HCT116 (cell line): ENCODE measurements around the gene GOLGA2. TPM values are rescaled to one million over a fixed set of nuclear protein-coding genes. Genes with fewer than 3 reads are reported as not detected.

ENCODE experiments used
- ATAC-seq: fragments of 200-7000 bp; cut with Tn5 transposase; 2 replicates; pipeline ENCODE4 v1.9.1; 2020; ENCODE audit warnings: mild to moderate bottlenecking, moderate library complexity
- BruUV-seq: library from RNA; stranded (reverse); fragments of 400-500 nt; replicated peaks from 2 replicates; lab custom pipeline; 2021; lab: Mats Ljungman, UMichigan
- CTCF ChIA-PET: fragments of 300-600 bp; sonication (Branson Sonifier 250); formaldehyde crosslinking; loops from one replicate; lab custom pipeline; 2021; ENCODE audit warnings: antibody characterized with exemption; lab: Charles Lee
- POLR2A ChIA-PET: fragments of 300-600, 350-600 bp; sonication (Branson Sonifier 250); formaldehyde crosslinking; loops from one replicate; lab custom pipeline; 2021; ENCODE audit warnings: antibody characterized with exemption; lab: Charles Lee
- RAD21 ChIA-PET, 2 experiments: fragments of 300-600 bp; sonication (Branson Sonifier 250); formaldehyde crosslinking; loops; one replicate each; lab custom pipeline; 2023; ENCODE audit warnings: low total read pairs in 2 of 2; ENCODE audit not compliant: uncharacterized antibody in 2 of 2, unreplicated experiment in 2 of 2, low non-redundant PET in 1 of 2; lab: Charles Lee
- DNase-seq: peaks from one replicate; pipeline ENCODE4 v3.0.0-alpha.2; 2010; ENCODE audit warnings: low read depth, low spot score
- H2AFZ ChIP-seq: fragments of 200-600 bp; shearing (Covaris generic), sonication (generic); 2 replicates; pipeline ENCODE4 v1.6.1; 2017; ENCODE audit warnings: low read depth, mixed run types, mixed read lengths, antibody characterized with exemption, low read length; ENCODE audit not compliant: poor library complexity, severe bottlenecking
- H3K27ac ChIP-seq: 2 replicates; pipeline ENCODE4 v1.5.1; 2012; ENCODE audit warnings: low read depth, low read length
- H3K27me3 ChIP-seq: fragments of 200-600 bp; sonication (generic); 2 replicates; pipeline ENCODE4 v1.6.1; 2016; ENCODE audit warnings: mixed run types, low read length, mixed read lengths; ENCODE audit not compliant: insufficient read depth
- H3K36me3 ChIP-seq, 2 experiments: fragments of 200-500 bp in 1 of 2; fragments of 200-600 bp in 1 of 2; sonication (Bioruptor generic) in 1 of 2; sonication (generic) in 1 of 2; 2 replicates each; pipeline versions ENCODE4 v1.5.1 to v1.6.1; 2014 to 2016; ENCODE audit warnings: low read length in 2 of 2, inconsistent platforms in 1 of 2, mixed read lengths in 1 of 2, mixed run types in 1 of 2; ENCODE audit not compliant: insufficient read depth in 2 of 2, control insufficient read depth in 1 of 2
- H3K4me1 ChIP-seq, 2 experiments: fragments of 200-600 bp in 1 of 2; sonication (generic) in 1 of 2; 2 replicates each; pipeline versions ENCODE4 v1.5.1 to v1.6.1; 2012 to 2017; ENCODE audit warnings: low read length in 2 of 2, inconsistent platforms in 1 of 2, mild to moderate bottlenecking in 1 of 2, mixed read lengths in 1 of 2, mixed run types in 1 of 2, moderate library complexity in 1 of 2; ENCODE audit not compliant: insufficient read depth in 2 of 2, control insufficient read depth in 1 of 2
- H3K4me2 ChIP-seq: fragments of 200-600 bp; sonication (generic); 2 replicates; pipeline ENCODE4 v1.6.1; 2017; ENCODE audit warnings: mixed run types, low read length, mixed read lengths
- H3K4me3 ChIP-seq, 2 experiments: fragments of 200-600 bp in 1 of 2; sonication (generic) in 1 of 2; replicated peaks in 1 of 2; 2 replicates each; pipeline ENCODE4 v1.5.1; 2011 to 2016; ENCODE audit warnings: low read length in 2 of 2, control low read depth in 1 of 2, low read depth in 1 of 2, mild to moderate bottlenecking in 1 of 2, mixed read lengths in 1 of 2, mixed run types in 1 of 2
- H3K79me2 ChIP-seq: fragments of 200-600 bp; sonication (generic); 2 replicates; pipeline ENCODE4 v1.6.1; 2017; ENCODE audit warnings: mild to moderate bottlenecking, mixed run types, low read length, moderate library complexity, mixed read lengths; ENCODE audit not compliant: insufficient read depth
- H3K9ac ChIP-seq: fragments of 200-600 bp; sonication (generic); 2 replicates; pipeline ENCODE4 v1.6.1; 2016; ENCODE audit warnings: low read length, mixed read lengths
- H3K9me2 ChIP-seq: fragments of 200-600 bp; sonication (generic), shearing (Covaris generic); 2 replicates; pipeline ENCODE4 v1.6.1; 2017; ENCODE audit warnings: mixed run types, mild to moderate bottlenecking, moderate library complexity; ENCODE audit not compliant: insufficient read depth
- H3K9me3 ChIP-seq, 2 experiments: fragments of 200-500 bp in 1 of 2; fragments of 200-600 bp in 1 of 2; sonication (Bioruptor generic) in 1 of 2; sonication (generic) in 1 of 2; 2 replicates each; pipeline ENCODE4 v1.6.1; 2014 to 2017; ENCODE audit warnings: low read length in 2 of 2, mixed read lengths in 2 of 2, inconsistent platforms in 1 of 2, low read depth in 1 of 2, mild to moderate bottlenecking in 1 of 2, mixed run types in 1 of 2, moderate library complexity in 1 of 2; ENCODE audit not compliant: control insufficient read depth in 1 of 2, insufficient read depth in 1 of 2
- H4K20me1 ChIP-seq: fragments of 200-600 bp; sonication (generic), shearing (Covaris generic); 2 replicates; pipeline ENCODE4 v1.6.1; 2017; ENCODE audit warnings: mixed run types, mild to moderate bottlenecking, moderate library complexity; ENCODE audit not compliant: insufficient read depth
- CEBPB ChIP-seq: IDR thresholded peaks from 2 replicates; pipeline ENCODE4 v1.6.1; 2012; ENCODE audit warnings: low read depth
- EZH2 ChIP-seq: fragments of 200-600 bp; sonication (generic); IDR thresholded peaks from 2 replicates; pipeline ENCODE4 v1.6.1; 2017; ENCODE audit warnings: antibody characterized with exemption, mixed run types
- EZH2phosphoT487 ChIP-seq: fragments of 200-600 bp; IDR thresholded peaks from 2 replicates; pipeline ENCODE4 v1.6.1; 2018; ENCODE audit warnings: antibody characterized with exemption, borderline replicate concordance
- MAX ChIP-seq: IDR thresholded peaks from 2 replicates; pipeline ENCODE4 v1.6.1; 2012
- RAD21 ChIP-seq: IDR thresholded peaks from 2 replicates; pipeline ENCODE4 v1.6.1; 2012; ENCODE audit warnings: low read depth, mild to moderate bottlenecking
- REST ChIP-seq: IDR thresholded peaks from 2 replicates; pipeline ENCODE4 v1.6.1; 2012; ENCODE audit warnings: low read depth
- SP1 ChIP-seq: IDR thresholded peaks from 2 replicates; pipeline ENCODE4 v1.6.1; 2012; ENCODE audit warnings: low read depth
- SRF ChIP-seq: IDR thresholded peaks from 2 replicates; pipeline ENCODE4 v1.6.1; 2012; ENCODE audit warnings: low read depth
- YY1 ChIP-seq: IDR thresholded peaks from 2 replicates; pipeline ENCODE4 v1.6.1; 2011; ENCODE audit warnings: low read length, low read depth, moderate library complexity, mild to moderate bottlenecking; ENCODE audit not compliant: insufficient replicate concordance; ENCODE audit errors: extremely low read depth
- ZBTB33 ChIP-seq: IDR thresholded peaks from 2 replicates; pipeline ENCODE4 v1.6.1; 2011; ENCODE audit warnings: mild to moderate bottlenecking, low read length, moderate library complexity; ENCODE audit not compliant: insufficient replicate concordance; ENCODE audit errors: extremely low read depth
- ZNF274 ChIP-seq: fragments of 200-500 bp; sonication (Bioruptor generic); IDR thresholded peaks from 2 replicates; pipeline ENCODE4 v1.6.1; 2014; ENCODE audit warnings: mild to moderate bottlenecking, low read depth, low read length, inconsistent platforms
- intact Hi-C: fragments of 100-400 bp; cut with micrococcal nuclease; formaldehyde crosslinking; loops from 2 replicates; pipeline ENCODE4 v1.10.0; 2022
- total RNA-seq: library from RNA; stranded (reverse); gene quantifications from one replicate; pipeline ENCODE4 v1.2.1, GENCODE V29; 2021; ENCODE audit not compliant: unreplicated experiment

The GOLGA2 gene
- total RNA-seq, 1 experiment from 2014 or later: 67.0 TPM

GRCh38 chr9:128271512-128271911 is 4.3 kb downstream of the GOLGA2 start:
- Histone ChIP-seq H3K9me3 (no peaks in the 10 kb centered on the region), H2AFZ (no peak overlapping the region), H4K20me1 (no peaks in the 10 kb centered on the region), H3K36me3 (peaks cover 14 to 15% of the 10 kb centered on the region in 2 experiments; a peak in 2 of 4 replicates), H3K4me3 (peak overlapping the region; percentile 1 to 51; a peak in 2 of 4 replicates), H3K9me2 (no peaks in the 10 kb centered on the region), H3K79me2 (peaks cover 18% of the 10 kb centered on the region), H3K4me2 (peak overlapping the region; percentile 89), H3K9ac (peak overlapping the region; percentile 57), H3K27ac (peak overlapping the region; percentile 68), H3K4me1 (peaks cover 22 to 35% of the 10 kb centered on the region in 2 experiments), H3K27me3 (no peaks in the 10 kb centered on the region)
- intact Hi-C loops: loop anchor here (2.0 kb wide), 1 partner anchor 17 kb away; no protein-coding TSS in a partner anchor
- DNase-seq (no peak), ATAC-seq (peak; percentile 18)
- BruUV-seq: no TSS peak
- POLR2A ChIA-PET: interaction anchor here (1.2 to 1.5 kb wide), 2 partner anchors 20 to 21 kb away, joined by 3 read pairs; no protein-coding TSS in a partner anchor
- TF ChIP-seq SRF (no peak), ZBTB33 (no peak), SP1 (no peak), CEBPB (no peak), YY1 (no peak), MAX (no peak), REST (no peak), RAD21 (no peak), EZH2phosphoT487 (no peak), ZNF274 (no peak), EZH2 (no peak)
- RAD21 ChIA-PET: no interaction called here
- CTCF ChIA-PET: interaction anchor here (0.7 to 1.4 kb wide), 4 partner anchors 17 to 82 kb away, joined by 3 to 6 read pairs (median 4); no protein-coding TSS in a partner anchor
